GM12892 (cell line): ENCODE measurements around the gene GNB1L.

Source experiments
- POLR2A ChIP-seq: IDR thresholded peaks from 2 replicates; pipeline ENCODE4 v1.6.1; 2011; ENCODE audit warnings: low read depth, low read length, control low read depth
- POLR2AphosphoS5 ChIP-seq: IDR thresholded peaks from 2 replicates; pipeline ENCODE4 v1.6.1; 2011; ENCODE audit warnings: low read depth, low read length, control low read depth

DNA sequence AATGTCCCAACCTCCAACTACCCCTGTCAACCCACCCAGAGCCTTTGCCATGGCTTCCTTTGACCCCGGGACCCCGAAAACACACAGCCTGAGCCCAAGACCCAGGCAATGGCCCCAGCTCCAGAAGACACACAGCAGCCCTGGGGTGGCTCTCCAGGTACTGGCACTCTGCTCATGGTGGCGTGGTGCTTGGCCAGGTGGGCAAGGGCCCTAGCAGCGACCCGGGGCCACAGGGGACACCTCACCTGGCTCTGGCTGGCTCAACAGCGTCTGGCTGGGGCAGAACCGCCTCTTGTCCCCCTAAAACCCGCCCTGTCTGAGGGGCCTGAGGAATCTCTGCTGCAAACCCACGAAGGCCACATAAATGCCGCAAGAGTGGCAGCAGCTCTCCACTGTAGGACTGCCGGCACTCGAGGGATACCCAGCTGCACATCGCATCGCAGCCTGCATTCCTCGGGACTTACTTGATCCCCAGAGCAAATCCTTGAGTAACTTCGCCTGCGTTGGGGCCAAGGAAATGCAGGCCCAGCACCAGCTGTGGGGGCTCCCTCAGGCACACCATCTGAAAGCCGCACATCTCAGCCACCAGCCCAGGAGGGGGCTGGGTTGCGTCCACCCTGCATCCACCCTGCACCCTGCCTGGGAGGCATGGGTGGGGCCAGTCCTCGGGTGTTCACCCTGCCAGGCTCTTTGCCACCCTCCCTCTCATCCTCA is 23.1 kb upstream of the GNB1L start:
- no peak for TF ChIP-seq POLR2AphosphoS5
- TF ChIP-seq POLR2A: no peak
